ENCODE results near the gene TNPO3. TPM values are rescaled to one million over a fixed set of nuclear protein-coding genes. Genes with fewer than 3 reads are reported as not detected.

Gene TNPO3
- total RNA-seq, 6 experiments from 2014 or later, result 38.5 to 52.5 (median 45.0) TPM

- H3K4me3 Mint-ChIP-seq, result no peak overlapping the region
- no peak overlapping the region for H3K27ac Mint-ChIP-seq
- no peak for DNase-seq
- H3K36me3 Mint-ChIP-seq (ENCODE audit: low read depth), result no peaks in the 10 kb centered on the region
- no peaks in the 10 kb centered on the region for H3K4me1 Mint-ChIP-seq (ENCODE audit: low read depth)
- TF ChIP-seq CTCF (IDR thresholded peaks at IDR 0.05), result no peak
- no peaks in the 10 kb centered on the region for H3K9me3 Mint-ChIP-seq
- H3K27me3 Mint-ChIP-seq (ENCODE audit: insufficient read depth), result peaks cover 59% of the 10 kb centered on the region
Measured at GRCh38 chr7:128932862-128933179, 122.1 kb downstream of the TNPO3 start.

GRCh38 chr7:128931965-128932861 lies 122.7 kb downstream of the TNPO3 start:
- no peak overlapping the region for H3K27ac Mint-ChIP-seq
- H3K9me3 Mint-ChIP-seq, result no peaks in the 10 kb centered on the region
- DNase-seq, result no peak
- H3K4me1 Mint-ChIP-seq (ENCODE audit: low read depth), result no peaks in the 10 kb centered on the region
- H3K27me3 Mint-ChIP-seq (ENCODE audit: insufficient read depth), result peaks cover 59% of the 10 kb centered on the region
- H3K4me3 Mint-ChIP-seq, result no peak overlapping the region
- no peaks in the 10 kb centered on the region for H3K36me3 Mint-ChIP-seq (ENCODE audit: low read depth)
- TF ChIP-seq CTCF (IDR thresholded peaks at IDR 0.05), result no peak

- Mint-ChIP-seq H3K9me3 (no peaks in the 10 kb centered on the region), H3K4me1 (ENCODE audit: low read depth) (no peaks in the 10 kb centered on the region), H3K27me3 (ENCODE audit: insufficient read depth) (peaks cover 53% of the 10 kb centered on the region), H3K36me3 (ENCODE audit: low read depth) (no peaks in the 10 kb centered on the region), H3K27ac (no peak overlapping the region), H3K4me3 (no peak overlapping the region)
- no peak for DNase-seq
- TF ChIP-seq CTCF (IDR thresholded peaks at IDR 0.05), result no peak
Measured at GRCh38 chr7:128931190-128931798, 123.6 kb downstream of the TNPO3 start.

- Mint-ChIP-seq H3K27ac (no peak overlapping the region), H3K9me3 (no peaks in the 10 kb centered on the region), H3K4me3 (no peak overlapping the region), H3K27me3 (ENCODE audit: insufficient read depth) (peaks cover 52% of the 10 kb centered on the region), H3K36me3 (ENCODE audit: low read depth) (no peaks in the 10 kb centered on the region), H3K4me1 (ENCODE audit: low read depth) (no peaks in the 10 kb centered on the region)
- no peak for DNase-seq
- TF ChIP-seq CTCF (IDR thresholded peaks at IDR 0.05), result no peak
Measured at GRCh38 chr7:128928882-128929788, 125.8 kb downstream of the TNPO3 start.

- H3K36me3 Mint-ChIP-seq (ENCODE audit: low read depth), result no peaks in the 10 kb centered on the region
- DNase-seq, result no peak
- no peak for TF ChIP-seq CTCF (IDR thresholded peaks at IDR 0.05)
- H3K9me3 Mint-ChIP-seq, result no peaks in the 10 kb centered on the region
- no peak overlapping the region for H3K27ac Mint-ChIP-seq
- H3K4me1 Mint-ChIP-seq (ENCODE audit: low read depth), result no peaks in the 10 kb centered on the region
- H3K27me3 Mint-ChIP-seq (ENCODE audit: insufficient read depth), result peaks cover 55% of the 10 kb centered on the region
- no peak overlapping the region for H3K4me3 Mint-ChIP-seq
Measured at GRCh38 chr7:128928159-128928813, 126.6 kb downstream of the TNPO3 start.

Measured in HFFc6 (cell line).